Gastrocnemius medialis (tissue), 4 donors: Measurements from ENCODE around the gene UBL4A. TPM values are rescaled to one million over a fixed set of nuclear protein-coding genes. Genes with fewer than 3 reads are reported as not detected.

Source experiments
- ATAC-seq, 2 donors: fragments of 150-250 bp; one replicate each; pipeline ENCODE4 v1.9.1; 2016
- DNase-seq, 2 donors: peaks; one replicate each; pipeline ENCODE4 v3.0.0-alpha.2; 2019
- H3K27ac ChIP-seq, 4 donors: fragments of 200-600 bp; sonication (generic); 1 replicate in 1 of 4; 2 replicates in 3 of 4; pipeline ENCODE4 v1.5.1; 2016 to 2018; ENCODE audit warnings: mild to moderate bottlenecking in 2 of 4, moderate library complexity in 1 of 4
- H3K27me3 ChIP-seq, 3 donors: fragments of 200-600 bp; sonication (generic) in 2 of 3; 1 replicate in 1 of 3; 2 replicates in 2 of 3; pipeline versions ENCODE4 v1.5.1 to v1.6.0; 2016 to 2019; ENCODE audit warnings: mild to moderate bottlenecking in 1 of 3, moderate library complexity in 1 of 3
- H3K36me3 ChIP-seq, 2 donors: fragments of 200-600 bp; sonication (generic) in 1 of 2; one replicate each; pipeline ENCODE4 v1.5.1; 2017 to 2018
- H3K4me1 ChIP-seq, 2 donors: fragments of 200-600 bp; sonication (generic) in 1 of 2; one replicate each; pipeline ENCODE4 v1.5.1; 2016 to 2017; ENCODE audit warnings: mild to moderate bottlenecking in 2 of 2
- H3K4me3 ChIP-seq, 4 donors: fragments of 200-600 bp; sonication (generic) in 3 of 4; 1 replicate in 1 of 4; 2 replicates in 3 of 4; pipeline ENCODE4 v1.5.1; 2016 to 2019; ENCODE audit warnings: mild to moderate bottlenecking in 2 of 4
- H3K9me3 ChIP-seq, 3 donors: fragments of 200-600 bp; sonication (generic) in 2 of 3; 1 replicate in 1 of 3; 2 replicates in 2 of 3; pipeline ENCODE4 v1.5.1; 2016 to 2019
- CTCF ChIP-seq, 5 experiments: fragments of 450-650 bp in 3 of 5; fragments of 200-600 bp in 2 of 5; sonication (generic) in 2 of 5; IDR thresholded peaks in 4 of 5; conservative IDR thresholded peaks in 1 of 5; 1 replicate in 4 of 5; 2 replicates in 1 of 5; pipeline ENCODE4 v1.5.1; 2016 to 2019; ENCODE audit warnings: antibody characterized with exemption in 5 of 5, mild to moderate bottlenecking in 3 of 5, moderate library complexity in 3 of 5
- POLR2A ChIP-seq, 2 donors: fragments of 450-650 bp; IDR thresholded peaks; one replicate each; pipeline ENCODE4 v1.6.1; 2017; ENCODE audit warnings: antibody characterized with exemption in 2 of 2, mild to moderate bottlenecking in 2 of 2, moderate library complexity in 2 of 2
- in situ Hi-C, 4 donors: fragments of 200-750 bp; cut with MboI; loops; one replicate each; pipeline versions ENCODE4 v1.15.0 to v1.8.0; 2017; ENCODE audit warnings: low sequenced_read_pairs in 4 of 4
- intact Hi-C: fragments of 100-400 bp; cut with DNase I; formaldehyde crosslinking; loops from one replicate; pipeline ENCODE4 v1.15.1; 2023; ENCODE audit warnings: low total_unique reads
- microRNA-seq, 2 donors: library from miRNA; unstranded; fragments of <30 nt; microRNA quantifications; one replicate each; pipeline ENCODE4, GENCODE V29; 2016; ENCODE audit warnings: borderline replicate concordance in 2 of 2
- total RNA-seq, 4 donors: library from RNA; depleted of rRNA; stranded (reverse); fragments of >200 nt; gene quantifications; one replicate each; pipeline versions ENCODE4 v1.1.0 to v1.2.3, GENCODE V29; 2016

UBL4A gene
- total RNA-seq, 4 donors from 2014 or later, result 54.6 to 116 (median 79.8) TPM

- ATAC-seq, result no peak
- DNase-seq, result no peak
- TF ChIP-seq CTCF (IDR thresholded peaks at IDR 0.05 in 4 of 5, conservative IDR thresholded peaks at IDR 0.05 in 1 of 5) (no peak), POLR2A (IDR thresholded peaks at IDR 0.05) (no peak)
- H3K27ac ChIP-seq, result no peak overlapping the region
- peaks cover 0 to 5% of the 10 kb centered on the region in 2 donors for H3K4me1 ChIP-seq
- no peaks in the 10 kb centered on the region for H3K9me3 ChIP-seq
- H3K27me3 ChIP-seq, result no peaks in the 10 kb centered on the region
- in situ Hi-C loops (no loop called here), intact Hi-C loops (loop anchor here (5.0 kb wide), 1 partner anchor 38 kb away; the partner anchor contains the start of gene RPL10)
- peaks cover 0 to 5% of the 10 kb centered on the region in 2 donors for H3K36me3 ChIP-seq
- H3K4me3 ChIP-seq, result no peak overlapping the region
These were observed 51.2 kb downstream of the UBL4A start for GRCh38 chrX:154435171-154435733.

GRCh38 chrX:154434394-154435168, 51.8 kb downstream of the UBL4A start:
- no peak for DNase-seq
- in situ Hi-C loops, result no loop called here
- no peak for ATAC-seq
- Histone ChIP-seq H3K27ac (no peak overlapping the region), H3K9me3 (no peaks in the 10 kb centered on the region), H3K27me3 (no peaks in the 10 kb centered on the region), H3K4me1 (peaks cover 0 to 7% of the 10 kb centered on the region in 2 donors), H3K4me3 (no peak overlapping the region), H3K36me3 (peaks cover 0 to 5% of the 10 kb centered on the region in 2 donors)
- intact Hi-C loops, result loop anchor here (5.0 kb wide), 1 partner anchor 37 kb away; the partner anchor contains the start of gene RPL10
- TF ChIP-seq CTCF (IDR thresholded peaks at IDR 0.05 in 4 of 5, conservative IDR thresholded peaks at IDR 0.05 in 1 of 5), result no peak
- TF ChIP-seq POLR2A (IDR thresholded peaks at IDR 0.05), result no peak

Small RNAs within 50 kb of the gene (microRNA-seq; reads per million reads assigned to microRNA genes)
- 0 reads per million in 2 donors for gene MIR6858

Other genes starting within 250 kb of the UBL4A start
- gene OPN1MW3, start 229.0 kb downstream of the UBL4A start, total RNA-seq, result not detected
- not detected for gene TEX28, start 191.5 kb downstream of the UBL4A start, total RNA-seq
- gene TKTL1, start 190.8 kb downstream of the UBL4A start, total RNA-seq, result under 1 TPM in 3 of 4 donors, not detected in 1; 0.09 to 0.36 (median 0.10) TPM
- 100 to 1,000 TPM in 1 of 4 donors, 10 to 100 TPM in 3; 23.9 to 128 (median 88.9) TPM for gene FLNA, start 112.0 kb downstream of the UBL4A start, total RNA-seq
- gene EMD, start 107.3 kb downstream of the UBL4A start, total RNA-seq, result 10 to 100 TPM; 36.2 to 61.5 (median 53.2) TPM
- 1,000 to 10,000 TPM; 3,899 to 6,066 (median 5,720) TPM for gene RPL10, start 88.2 kb downstream of the UBL4A start, total RNA-seq
- gene DNASE1L1, start 77.4 kb downstream of the UBL4A start, total RNA-seq, result 100 to 1,000 TPM in 3 of 4 donors, 10 to 100 TPM in 1; 88.4 to 148 (median 116) TPM
- gene TAFAZZIN, start 75.1 kb downstream of the UBL4A start, total RNA-seq, result 10 to 100 TPM; 17.6 to 28.3 (median 20.1) TPM
- 10 to 100 TPM; 16.7 to 37.8 (median 26.2) TPM for gene ATP6AP1, start 57.9 kb downstream of the UBL4A start, total RNA-seq
- gene GDI1, start 49.5 kb downstream of the UBL4A start, total RNA-seq, result 10 to 100 TPM; 19.8 to 54.5 (median 39.0) TPM
- 10 to 100 TPM; 30.9 to 55.4 (median 45.3) TPM for gene FAM50A, start 42.5 kb downstream of the UBL4A start, total RNA-seq
- gene PLXNA3, start 28.3 kb downstream of the UBL4A start, total RNA-seq, result 10 to 100 TPM in 1 of 4 donors, 1 to 10 TPM in 3; 1.2 to 10.7 (median 2.8) TPM
- 10 to 100 TPM; 26.0 to 72.5 (median 29.3) TPM for gene LAGE3, start 7.3 kb downstream of the UBL4A start, total RNA-seq
- gene SLC10A3, start 4.0 kb upstream of the UBL4A start, total RNA-seq, result 10 to 100 TPM; 11.8 to 33.3 (median 21.0) TPM
- gene FAM3A, start 29.6 kb upstream of the UBL4A start, total RNA-seq, result 10 to 100 TPM; 28.3 to 44.5 (median 37.8) TPM
- 10 to 100 TPM in 1 of 4 donors, 1 to 10 TPM in 3; 1.5 to 23.9 (median 7.6) TPM for gene G6PD, start 60.2 kb upstream of the UBL4A start, total RNA-seq
- 10 to 100 TPM in 3 of 4 donors, 1 to 10 TPM in 1; 8.8 to 17.5 (median 11.6) TPM for gene IKBKG, start 61.0 kb upstream of the UBL4A start, total RNA-seq
- not detected for gene CTAG1A, start 98.5 kb upstream of the UBL4A start, total RNA-seq
- gene CTAG1B, start 132.7 kb upstream of the UBL4A start, total RNA-seq, result not detected
- gene CTAG2, start 167.0 kb upstream of the UBL4A start, total RNA-seq, result not detected